WERI-Rb-1 (cell line): ENCODE data around the gene ATP23.

Source experiments
- DNase-seq: peaks from one replicate; pipeline ENCODE4 v3.0.0-alpha.2; 2020
- H3K27ac ChIP-seq: fragments of 250-450 bp; sonication (Bioruptor Pico); 2 replicates; pipeline ENCODE4 v1.5.1; 2020; ENCODE audit warnings: mild to moderate bottlenecking, moderate library complexity
- H3K27me3 ChIP-seq: fragments of 250-450 bp; sonication (Bioruptor Pico); 2 replicates; pipeline ENCODE4 v1.5.1; 2021; ENCODE audit warnings: mild to moderate bottlenecking, low read depth, moderate library complexity; ENCODE audit not compliant: insufficient read depth, severe bottlenecking
- H3K36me3 ChIP-seq: fragments of 250-450 bp; sonication (Bioruptor Pico); 2 replicates; pipeline ENCODE4 v1.5.1; 2020; ENCODE audit warnings: mild to moderate bottlenecking, moderate library complexity
- H3K4me3 ChIP-seq: 2 replicates; pipeline ENCODE4 v1.5.1; 2011; ENCODE audit warnings: low read depth, mild to moderate bottlenecking, control low read depth, low read length
- H3K9me3 ChIP-seq: fragments of 250-450 bp; sonication (Bioruptor Pico); 2 replicates; pipeline ENCODE4 v1.5.1; 2021; ENCODE audit warnings: mild to moderate bottlenecking, moderate library complexity; ENCODE audit not compliant: severe bottlenecking
- TF ChIP-seq, protein P1 (sequence below): IDR thresholded peaks from 2 replicates; pipeline ENCODE4 v1.5.1; 2011; ENCODE audit warnings: low read depth, mild to moderate bottlenecking, control low read depth, inconsistent platforms, low read length

The ATP23 gene

DNA sequence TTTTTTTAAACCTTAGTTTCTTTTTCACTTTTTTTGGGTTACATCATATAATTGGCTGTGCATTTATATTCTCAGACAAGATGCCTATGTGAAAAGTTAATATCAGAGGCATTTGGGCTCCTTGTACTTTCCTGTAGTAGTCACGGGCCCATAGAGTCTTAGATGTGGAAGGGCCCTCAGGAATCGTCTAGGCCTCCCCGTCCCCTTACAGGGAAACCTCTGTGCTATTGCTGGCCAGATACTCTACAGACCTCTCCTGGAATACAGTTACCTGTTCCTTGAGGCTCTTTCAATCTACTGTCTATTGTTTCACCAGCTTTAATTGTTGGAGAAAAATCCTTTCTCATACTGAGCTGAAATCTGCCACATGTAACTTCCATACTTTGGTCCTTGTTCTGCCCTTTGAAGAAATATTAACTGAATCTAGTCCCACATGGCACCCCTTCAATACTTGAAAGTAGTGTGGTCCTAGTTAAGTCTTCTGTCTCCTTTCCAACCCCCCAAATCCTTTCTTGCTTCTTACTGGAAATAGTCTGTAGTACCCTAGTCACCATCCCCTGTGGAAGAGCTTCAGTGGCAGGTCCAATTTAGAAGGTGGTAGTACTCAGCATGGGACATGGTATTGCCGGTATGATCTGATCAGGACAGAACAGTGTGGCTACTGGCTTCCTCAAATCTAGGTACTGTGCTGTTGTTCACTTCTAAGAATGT lies 3.1 kb downstream of the ATP23 start:
- TF ChIP-seq, protein P1, sequence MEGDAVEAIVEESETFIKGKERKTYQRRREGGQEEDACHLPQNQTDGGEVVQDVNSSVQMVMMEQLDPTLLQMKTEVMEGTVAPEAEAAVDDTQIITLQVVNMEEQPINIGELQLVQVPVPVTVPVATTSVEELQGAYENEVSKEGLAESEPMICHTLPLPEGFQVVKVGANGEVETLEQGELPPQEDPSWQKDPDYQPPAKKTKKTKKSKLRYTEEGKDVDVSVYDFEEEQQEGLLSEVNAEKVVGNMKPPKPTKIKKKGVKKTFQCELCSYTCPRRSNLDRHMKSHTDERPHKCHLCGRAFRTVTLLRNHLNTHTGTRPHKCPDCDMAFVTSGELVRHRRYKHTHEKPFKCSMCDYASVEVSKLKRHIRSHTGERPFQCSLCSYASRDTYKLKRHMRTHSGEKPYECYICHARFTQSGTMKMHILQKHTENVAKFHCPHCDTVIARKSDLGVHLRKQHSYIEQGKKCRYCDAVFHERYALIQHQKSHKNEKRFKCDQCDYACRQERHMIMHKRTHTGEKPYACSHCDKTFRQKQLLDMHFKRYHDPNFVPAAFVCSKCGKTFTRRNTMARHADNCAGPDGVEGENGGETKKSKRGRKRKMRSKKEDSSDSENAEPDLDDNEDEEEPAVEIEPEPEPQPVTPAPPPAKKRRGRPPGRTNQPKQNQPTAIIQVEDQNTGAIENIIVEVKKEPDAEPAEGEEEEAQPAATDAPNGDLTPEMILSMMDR = no peak
- no peak for DNase-seq
- H3K27me3 ChIP-seq = no peaks in the 10 kb centered on the region

GRCh38 chr12:57952766-57953165 lies 11.4 kb downstream of the ATP23 start:
- no peak overlapping the region for H3K27ac ChIP-seq
- no peak overlapping the region for H3K4me3 ChIP-seq
- no peak for DNase-seq
- TF ChIP-seq, protein P1 = no peak
- H3K9me3 ChIP-seq = no peaks in the 10 kb centered on the region
- H3K27me3 ChIP-seq = no peaks in the 10 kb centered on the region
- H3K36me3 ChIP-seq = no peaks in the 10 kb centered on the region

More for the DNA sequence above, 3.1 kb downstream of the ATP23 start:
- Histone ChIP-seq H3K4me3 (no peak overlapping the region), H3K9me3 (no peaks in the 10 kb centered on the region), H3K27ac (no peak overlapping the region), H3K36me3 (no peaks in the 10 kb centered on the region)

- Histone ChIP-seq H3K27me3 (no peaks in the 10 kb centered on the region), H3K36me3 (no peaks in the 10 kb centered on the region), H3K27ac (no peak overlapping the region), H3K4me3 (no peak overlapping the region), H3K9me3 (no peaks in the 10 kb centered on the region)
- TF ChIP-seq, protein P1 = no peak
- DNase-seq = no peak
Observed at GRCh38 chr12:57954768-57955167, 13.4 kb downstream of the ATP23 start.

DNA sequence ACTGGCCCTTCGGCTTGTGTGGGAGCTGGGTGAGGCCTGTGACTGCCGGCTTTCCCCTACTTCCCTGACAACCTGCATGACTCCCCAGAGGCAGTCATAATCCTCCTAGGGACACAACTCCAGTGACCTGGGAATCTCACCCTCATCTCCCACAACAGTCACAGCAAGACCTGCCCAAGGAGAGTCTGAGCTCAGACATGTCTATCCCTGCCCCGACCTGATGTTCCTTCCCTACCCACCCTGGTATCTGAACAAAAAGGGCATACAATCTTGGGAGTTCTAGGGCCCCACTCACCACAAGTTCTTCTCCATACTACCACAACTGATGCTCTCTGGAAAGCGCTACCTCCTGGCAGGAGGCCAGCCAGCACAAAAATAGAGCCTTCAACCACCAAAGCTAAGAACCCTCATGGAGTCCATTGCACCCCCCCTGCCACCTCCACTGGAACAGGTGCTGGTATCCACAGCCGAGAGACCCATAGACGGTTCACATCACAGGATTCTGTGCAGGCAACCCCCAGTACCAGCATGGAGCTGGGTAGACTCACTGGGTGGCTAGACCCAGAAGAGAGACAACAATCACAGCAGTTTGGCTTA lies 16.8 kb downstream of the ATP23 start:
- H3K36me3 ChIP-seq = no peaks in the 10 kb centered on the region
- TF ChIP-seq, protein P1 = no peak
- H3K27ac ChIP-seq = no peak overlapping the region
- H3K27me3 ChIP-seq = no peaks in the 10 kb centered on the region
- no peaks in the 10 kb centered on the region for H3K9me3 ChIP-seq
- H3K4me3 ChIP-seq = no peak overlapping the region
- DNase-seq = no peak

GRCh38 chr12:57964421-57964820 lies 23.1 kb downstream of the ATP23 start:
- Histone ChIP-seq H3K9me3 (no peaks in the 10 kb centered on the region), H3K27me3 (no peaks in the 10 kb centered on the region), H3K27ac (no peak overlapping the region), H3K4me3 (no peak overlapping the region), H3K36me3 (no peaks in the 10 kb centered on the region)
- DNase-seq = no peak
- TF ChIP-seq, protein P1 = no peak

GRCh38 chr12:57965766-57966165 lies 24.4 kb downstream of the ATP23 start:
- H3K27me3 ChIP-seq = no peaks in the 10 kb centered on the region
- no peak overlapping the region for H3K4me3 ChIP-seq
- TF ChIP-seq, protein P1 = no peak
- H3K27ac ChIP-seq = no peak overlapping the region
- no peaks in the 10 kb centered on the region for H3K36me3 ChIP-seq
- no peak for DNase-seq
- no peaks in the 10 kb centered on the region for H3K9me3 ChIP-seq
